PC-3 (cell line): ENCODE measurements around the gene ACP3.

Experiments used
- EZH2phosphoT487 ChIP-seq: fragments of 300-600 bp; sonication (generic); IDR thresholded peaks from 2 replicates; pipeline ENCODE4 v1.6.1; 2018; ENCODE audit warnings: mild to moderate bottlenecking, antibody characterized with exemption, low read length, borderline replicate concordance
- TF ChIP-seq, protein P1 (sequence below): fragments of 300-600 bp; sonication (generic); conservative IDR thresholded peaks from 2 replicates; pipeline ENCODE4 v1.5.1; 2017; ENCODE audit warnings: antibody characterized with exemption, low read depth, mild to moderate bottlenecking, low read length

DNA sequence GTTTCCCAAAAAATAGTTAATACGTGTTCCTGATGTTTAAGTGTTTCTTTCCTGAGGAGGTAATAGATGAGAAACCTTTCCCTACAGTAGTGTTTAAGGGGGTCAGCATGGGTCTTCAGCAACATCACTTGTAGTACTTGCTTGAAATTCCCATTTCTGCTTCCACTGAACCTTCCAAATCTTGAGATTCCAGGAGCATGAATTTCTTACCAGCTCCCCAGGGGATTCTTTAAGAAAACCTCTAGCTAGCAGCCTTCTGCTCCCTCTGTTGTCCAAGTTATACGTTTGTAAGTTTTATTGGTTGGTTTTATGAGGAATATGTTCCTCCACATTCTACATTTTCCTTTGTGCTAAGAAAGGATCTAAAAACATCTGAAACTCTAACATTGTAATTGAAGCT is 38.2 kb upstream of the ACP3 start:
- TF ChIP-seq, protein P1, sequence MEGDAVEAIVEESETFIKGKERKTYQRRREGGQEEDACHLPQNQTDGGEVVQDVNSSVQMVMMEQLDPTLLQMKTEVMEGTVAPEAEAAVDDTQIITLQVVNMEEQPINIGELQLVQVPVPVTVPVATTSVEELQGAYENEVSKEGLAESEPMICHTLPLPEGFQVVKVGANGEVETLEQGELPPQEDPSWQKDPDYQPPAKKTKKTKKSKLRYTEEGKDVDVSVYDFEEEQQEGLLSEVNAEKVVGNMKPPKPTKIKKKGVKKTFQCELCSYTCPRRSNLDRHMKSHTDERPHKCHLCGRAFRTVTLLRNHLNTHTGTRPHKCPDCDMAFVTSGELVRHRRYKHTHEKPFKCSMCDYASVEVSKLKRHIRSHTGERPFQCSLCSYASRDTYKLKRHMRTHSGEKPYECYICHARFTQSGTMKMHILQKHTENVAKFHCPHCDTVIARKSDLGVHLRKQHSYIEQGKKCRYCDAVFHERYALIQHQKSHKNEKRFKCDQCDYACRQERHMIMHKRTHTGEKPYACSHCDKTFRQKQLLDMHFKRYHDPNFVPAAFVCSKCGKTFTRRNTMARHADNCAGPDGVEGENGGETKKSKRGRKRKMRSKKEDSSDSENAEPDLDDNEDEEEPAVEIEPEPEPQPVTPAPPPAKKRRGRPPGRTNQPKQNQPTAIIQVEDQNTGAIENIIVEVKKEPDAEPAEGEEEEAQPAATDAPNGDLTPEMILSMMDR, result no peak
- TF ChIP-seq EZH2phosphoT487, result no peak
